CD4-positive, alpha-beta T cell (primary cell): ENCODE measurements around the gene CALN1. TPM values are rescaled to one million over a fixed set of nuclear protein-coding genes. Genes with fewer than 3 reads are reported as not detected.

ENCODE experiments used
- ATAC-seq: fragments of 200-7000 bp; cut with Tn5 transposase; one replicate; pipeline ENCODE4 v1.10.0; 2022; ENCODE audit warnings: mild to moderate bottlenecking; ENCODE audit not compliant: poor library complexity
- CTCF ChIA-PET: fragments of 350-600 bp; sonication (Branson Sonifier 250); formaldehyde crosslinking; loops from one replicate; lab custom pipeline; 2021; ENCODE audit warnings: antibody characterized with exemption, inconsistent platforms; lab: Charles Lee
- POLR2A ChIA-PET: fragments of 350-600 bp; sonication (Branson Sonifier 250); formaldehyde crosslinking; loops from one replicate; lab custom pipeline; 2021; ENCODE audit warnings: antibody characterized with exemption, inconsistent platforms; lab: Charles Lee
- DNase-seq, 14 experiments: peaks; one replicate each; pipeline ENCODE4 v3.0.0-alpha.2; 2013 to 2020; ENCODE audit warnings: mixed read lengths in 2 of 14
- H3K27ac ChIP-seq, 2 donors: one replicate each; pipeline versions ENCODE4 v1.5.1 to v1.7.0; 2013; ENCODE audit warnings: low read length in 2 of 2, low read depth in 1 of 2, mild to moderate bottlenecking in 1 of 2
- H3K27me3 ChIP-seq, 2 experiments: 1 replicate in 1 of 2; 2 replicates in 1 of 2; pipeline versions ENCODE4 v1.6.1 to v1.7.0; 2013; ENCODE audit warnings: low read length in 2 of 2, control low read depth in 1 of 2, mild to moderate bottlenecking in 1 of 2, moderate library complexity in 1 of 2; ENCODE audit not compliant: insufficient read depth in 2 of 2, control insufficient read depth in 1 of 2
- H3K36me3 ChIP-seq: one replicate; pipeline ENCODE4 v1.6.1; 2013; ENCODE audit warnings: low read length, control low read depth; ENCODE audit not compliant: insufficient read depth
- H3K4me1 ChIP-seq: one replicate; pipeline ENCODE4 v1.6.1; 2013; ENCODE audit warnings: low read length, control low read depth; ENCODE audit not compliant: insufficient read depth
- H3K4me3 ChIP-seq: one replicate; pipeline ENCODE4 v1.5.1; 2013; ENCODE audit warnings: mild to moderate bottlenecking, low read length, moderate library complexity
- H3K9me3 ChIP-seq, 2 experiments: 1 replicate in 1 of 2; 2 replicates in 1 of 2; pipeline versions ENCODE4 v1.6.1 to v1.7.0; 2013; ENCODE audit warnings: low read length in 2 of 2, mild to moderate bottlenecking in 2 of 2, control low read depth in 1 of 2, moderate library complexity in 1 of 2; ENCODE audit not compliant: control insufficient read depth in 1 of 2, insufficient read depth in 1 of 2
- H3K27ac Mint-ChIP-seq: one replicate; pipeline ENCODE4 v1.8.0; 2020; ENCODE audit warnings: mixed read lengths
- H3K27me3 Mint-ChIP-seq: one replicate; pipeline ENCODE4 v1.8.0; 2021; ENCODE audit warnings: mixed read lengths
- H3K36me3 Mint-ChIP-seq: one replicate; pipeline ENCODE4 v1.8.0; 2021; ENCODE audit warnings: low read depth, mixed read lengths
- H3K4me1 Mint-ChIP-seq: one replicate; pipeline ENCODE4 v1.8.0; 2021; ENCODE audit warnings: low read depth, mixed read lengths
- H3K4me3 Mint-ChIP-seq: one replicate; pipeline ENCODE4 v1.8.0; 2020; ENCODE audit warnings: mild to moderate bottlenecking, mixed read lengths
- H3K9me3 Mint-ChIP-seq: one replicate; pipeline ENCODE4 v1.8.0; 2020; ENCODE audit warnings: mixed read lengths
- intact Hi-C, 2 experiments: fragments of 100-400 bp; cut with DNase I in 1 of 2; cut with micrococcal nuclease in 1 of 2; formaldehyde crosslinking; loops; one replicate each; pipeline versions ENCODE4 v1.15.1 to v1.9.0; 2023 to 2025; cut with DNase I, micrococcal nuclease
- total RNA-seq, 174 experiments: library from RNA in 2 of 174; stranded (reverse) in 2 of 174; gene quantifications; one replicate each; pipeline ENCODE4 v1.2.3 and lab custom pipeline; 2021 to 2026
- TF ChIP-seq, protein P1 (sequence below): fragments of 200-600 bp; IDR thresholded peaks from one replicate; pipeline ENCODE4 v1.8.0; 2022; ENCODE audit warnings: antibody characterized with exemption, mild to moderate bottlenecking

Gene CALN1
- total RNA-seq, 2 experiments from 2014 or later: 0.06 TPM; not detected in 1

GRCh38 chr7:72446591-72447462, 34.7 kb upstream of the CALN1 start:
- H3K4me3 ChIP-seq: no peak overlapping the region
- peaks cover 33% of the 10 kb centered on the region for H3K27me3 Mint-ChIP-seq
- H3K9me3 ChIP-seq: peaks cover 0 to 9% of the 10 kb centered on the region in 2 experiments
- no peak for ATAC-seq
- ChIA-PET POLR2A (no interaction called here), CTCF (no interaction called here)
- no peaks in the 10 kb centered on the region for H3K4me1 Mint-ChIP-seq
- TF ChIP-seq, protein P1, sequence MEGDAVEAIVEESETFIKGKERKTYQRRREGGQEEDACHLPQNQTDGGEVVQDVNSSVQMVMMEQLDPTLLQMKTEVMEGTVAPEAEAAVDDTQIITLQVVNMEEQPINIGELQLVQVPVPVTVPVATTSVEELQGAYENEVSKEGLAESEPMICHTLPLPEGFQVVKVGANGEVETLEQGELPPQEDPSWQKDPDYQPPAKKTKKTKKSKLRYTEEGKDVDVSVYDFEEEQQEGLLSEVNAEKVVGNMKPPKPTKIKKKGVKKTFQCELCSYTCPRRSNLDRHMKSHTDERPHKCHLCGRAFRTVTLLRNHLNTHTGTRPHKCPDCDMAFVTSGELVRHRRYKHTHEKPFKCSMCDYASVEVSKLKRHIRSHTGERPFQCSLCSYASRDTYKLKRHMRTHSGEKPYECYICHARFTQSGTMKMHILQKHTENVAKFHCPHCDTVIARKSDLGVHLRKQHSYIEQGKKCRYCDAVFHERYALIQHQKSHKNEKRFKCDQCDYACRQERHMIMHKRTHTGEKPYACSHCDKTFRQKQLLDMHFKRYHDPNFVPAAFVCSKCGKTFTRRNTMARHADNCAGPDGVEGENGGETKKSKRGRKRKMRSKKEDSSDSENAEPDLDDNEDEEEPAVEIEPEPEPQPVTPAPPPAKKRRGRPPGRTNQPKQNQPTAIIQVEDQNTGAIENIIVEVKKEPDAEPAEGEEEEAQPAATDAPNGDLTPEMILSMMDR: no peak
- no peak for DNase-seq
- peaks cover 2% of the 10 kb centered on the region for H3K9me3 Mint-ChIP-seq
- H3K36me3 ChIP-seq: no peaks in the 10 kb centered on the region
- H3K27me3 ChIP-seq: peaks cover 0 to 3% of the 10 kb centered on the region in 2 experiments
- intact Hi-C loops: no loop called here
- H3K36me3 Mint-ChIP-seq: no peaks in the 10 kb centered on the region
- H3K27ac Mint-ChIP-seq: no peak overlapping the region
- no peak overlapping the region for H3K27ac ChIP-seq
- H3K4me3 Mint-ChIP-seq: no peak overlapping the region
- H3K4me1 ChIP-seq: no peaks in the 10 kb centered on the region

DNA sequence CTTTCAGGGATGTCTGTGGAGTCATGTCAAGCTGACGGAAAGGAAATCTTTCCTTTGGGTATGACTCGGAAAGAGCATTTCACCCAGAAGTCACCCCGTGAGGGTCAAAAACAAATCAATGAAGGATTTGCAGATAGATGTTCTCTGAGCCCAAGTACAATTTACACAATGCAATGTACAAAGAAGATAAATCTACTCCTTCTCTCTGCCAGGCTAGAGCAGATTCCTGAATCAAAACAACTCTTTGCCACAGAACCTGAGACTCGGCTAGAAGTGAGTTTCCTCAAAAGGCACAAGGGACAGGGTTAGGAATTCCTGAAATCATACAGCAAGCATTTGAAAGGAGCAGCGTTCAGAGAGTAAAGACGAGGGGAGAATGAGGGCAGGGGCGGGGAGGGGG, 34.0 kb upstream of the CALN1 start:
- H3K36me3 Mint-ChIP-seq: no peaks in the 10 kb centered on the region

DNA sequence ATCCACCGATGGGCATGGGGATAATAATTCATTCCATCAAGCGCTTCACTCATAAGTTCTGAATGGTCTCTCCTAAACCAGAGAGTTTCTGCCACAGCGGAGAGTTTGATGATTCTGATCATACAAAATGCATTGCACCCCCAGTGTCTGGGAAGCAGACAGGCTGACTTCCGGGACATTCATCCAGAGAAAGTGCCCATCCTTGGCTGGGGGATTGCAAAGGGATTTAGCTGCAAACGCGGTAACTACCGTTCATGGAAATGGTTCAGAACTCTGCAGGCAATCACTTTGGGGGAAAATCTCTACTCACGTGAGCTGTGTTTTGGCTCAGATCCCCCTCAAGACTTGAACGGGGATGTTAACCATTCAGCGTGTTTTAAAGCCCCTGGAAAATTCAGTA, 33.4 kb upstream of the CALN1 start:
- peaks cover 0 to 3% of the 10 kb centered on the region in 2 experiments for H3K27me3 ChIP-seq
- no peak for DNase-seq
- ATAC-seq: no peak
- Mint-ChIP-seq H3K27ac (no peak overlapping the region), H3K36me3 (no peaks in the 10 kb centered on the region), H3K4me3 (no peak overlapping the region), H3K4me1 (no peaks in the 10 kb centered on the region), H3K9me3 (peaks cover 2% of the 10 kb centered on the region), H3K27me3 (peaks cover 33% of the 10 kb centered on the region)
- H3K4me3 ChIP-seq: no peak overlapping the region
- intact Hi-C loops: no loop called here
- H3K27ac ChIP-seq: no peak overlapping the region
- H3K9me3 ChIP-seq: peaks cover 0 to 9% of the 10 kb centered on the region in 2 experiments
- CTCF ChIA-PET: no interaction called here
- TF ChIP-seq, protein P1: no peak
- H3K4me1 ChIP-seq: no peaks in the 10 kb centered on the region
- POLR2A ChIA-PET: no interaction called here
- no peaks in the 10 kb centered on the region for H3K36me3 ChIP-seq

More for the DNA sequence above, 34.0 kb upstream of the CALN1 start:
- H3K27ac ChIP-seq: no peak overlapping the region
- intact Hi-C loops: no loop called here
- ATAC-seq (no peak), DNase-seq (no peak)
- H3K27ac Mint-ChIP-seq: no peak overlapping the region
- H3K27me3 ChIP-seq: peaks cover 0 to 3% of the 10 kb centered on the region in 2 experiments
- no peaks in the 10 kb centered on the region for H3K36me3 ChIP-seq
- H3K4me3 Mint-ChIP-seq: no peak overlapping the region
- TF ChIP-seq, protein P1: no peak
- H3K4me1 Mint-ChIP-seq: no peaks in the 10 kb centered on the region
- H3K4me3 ChIP-seq: no peak overlapping the region
- peaks cover 33% of the 10 kb centered on the region for H3K27me3 Mint-ChIP-seq
- ChIA-PET POLR2A (no interaction called here), CTCF (no interaction called here)
- peaks cover 2% of the 10 kb centered on the region for H3K9me3 Mint-ChIP-seq
- H3K9me3 ChIP-seq: peaks cover 0 to 9% of the 10 kb centered on the region in 2 experiments
- no peaks in the 10 kb centered on the region for H3K4me1 ChIP-seq
